SK-MEL-5 (cell line): ENCODE measurements around the gene CELSR1. TPM values are rescaled to one million over a fixed set of nuclear protein-coding genes. Genes with fewer than 3 reads are reported as not detected.
A peak's percentile ranks its signal among the peaks of the same experiment; 100 is the strongest.

ENCODE experiments used
- DNase-seq: peaks from one replicate; pipeline ENCODE4 v3.0.0-alpha.2; 2016; ENCODE audit warnings: low read depth, low spot score
- in situ Hi-C: cut with HindIII; loops from 2 replicates; pipeline ENCODE4 v1.10.0; 2016; ENCODE audit warnings: low sequenced_read_pairs, high pct_unique_total_duplicates, low pct_unique_long_range_greater_than_20kb
- total RNA-seq: library from RNA; depleted of rRNA; stranded (reverse); fragments of >200 nt; shearing (Covaris generic); gene quantifications from 2 replicates; pipeline ENCODE4 v1.2.3, GENCODE V29; 2014

Gene CELSR1
- total RNA-seq, 1 experiment from 2014 or later: 12.5 TPM

- in situ Hi-C loops: no loop called here
- DNase-seq: no peak
These were observed 145.1 kb downstream of the CELSR1 start for GRCh38 chr22:46392137-46392844.

GRCh38 chr22:46391486-46392136 lies 145.8 kb downstream of the CELSR1 start:
- in situ Hi-C loops: no loop called here
- DNase-seq: no peak

GRCh38 chr22:46390652-46391301 lies 146.6 kb downstream of the CELSR1 start:
- in situ Hi-C loops: no loop called here
- peak; percentile 60 for DNase-seq

GRCh38 chr22:46390105-46390651 lies 147.2 kb downstream of the CELSR1 start:
- DNase-seq: no peak
- in situ Hi-C loops: no loop called here

GRCh38 chr22:46389081-46389480 lies 148.3 kb downstream of the CELSR1 start:
- DNase-seq: no peak
- in situ Hi-C loops: no loop called here

- in situ Hi-C loops: no loop called here
- no peak for DNase-seq
These were observed 148.8 kb downstream of the CELSR1 start for GRCh38 chr22:46388647-46389046.

GRCh38 chr22:46387748-46388147 lies 149.7 kb downstream of the CELSR1 start:
- in situ Hi-C loops: no loop called here
- no peak for DNase-seq

GRCh38 chr22:46386312-46386711 lies 151.1 kb downstream of the CELSR1 start:
- DNase-seq: no peak
- in situ Hi-C loops: no loop called here

- DNase-seq: no peak
- in situ Hi-C loops: no loop called here
These were observed 154.9 kb downstream of the CELSR1 start for GRCh38 chr22:46382524-46382923.

GRCh38 chr22:46381731-46382130 lies 155.7 kb downstream of the CELSR1 start:
- no peak for DNase-seq
- in situ Hi-C loops: no loop called here

- DNase-seq: peak; percentile 53
- in situ Hi-C loops: no loop called here
These were observed 156.3 kb downstream of the CELSR1 start for GRCh38 chr22:46381142-46381541.

GRCh38 chr22:46380581-46380980 lies 156.8 kb downstream of the CELSR1 start:
- in situ Hi-C loops: no loop called here

GRCh38 chr22:46380069-46380468 lies 157.4 kb downstream of the CELSR1 start:
- in situ Hi-C loops: no loop called here
- no peak for DNase-seq

More at GRCh38 chr22:46380581-46380980, 156.8 kb downstream of the CELSR1 start:
- no peak for DNase-seq

GRCh38 chr22:46379066-46379930 lies 158.1 kb downstream of the CELSR1 start:
- in situ Hi-C loops: no loop called here
- no peak for DNase-seq

GRCh38 chr22:46378426-46379065 lies 158.9 kb downstream of the CELSR1 start:
- no peak for DNase-seq
- in situ Hi-C loops: no loop called here

- DNase-seq: no peak
- in situ Hi-C loops: no loop called here
These were observed 159.6 kb downstream of the CELSR1 start for GRCh38 chr22:46377525-46378425.
